Cardiac septum (tissue), 1 donor: ENCODE measurements around the gene CXXC5. TPM values are rescaled to one million over a fixed set of nuclear protein-coding genes. Genes with fewer than 3 reads are reported as not detected.
A peak's percentile ranks its signal among the peaks of the same experiment; 100 is the strongest.

Experiments used
- DNase-seq: peaks from one replicate; pipeline ENCODE4 v3.0.0-alpha.2; 2020; ENCODE audit warnings: low spot score
- intact Hi-C: fragments of 100-400 bp; cut with DNase I; formaldehyde crosslinking; loops from one replicate; pipeline ENCODE4 v1.14.0; 2022
- total RNA-seq: library from RNA; stranded (reverse); fragmentation: NEBNext Ultra II Directional; extraction: Animal tissue kit (Norgen Biotek cat#: 25700); gene quantifications from one replicate; pipeline ENCODE4 v1.2.1, GENCODE V29; 2021
- donor health status: DM: no; HTN: no; CAD: no.

Gene CXXC5
- total RNA-seq, 1 donor from 2014 or later = 49.3 TPM

- DNase-seq = peak; percentile 89
- intact Hi-C loops = no loop called here
Observed at GRCh38 chr5:139660923-139661814, 13.0 kb downstream of the CXXC5 start.

GRCh38 chr5:139662617-139663016 is 14.5 kb downstream of the CXXC5 start:
- intact Hi-C loops = no loop called here

GRCh38 chr5:139663207-139664085 is 15.3 kb downstream of the CXXC5 start:
- DNase-seq = no peak
- intact Hi-C loops = no loop called here

More at GRCh38 chr5:139662617-139663016, 14.5 kb downstream of the CXXC5 start:
- DNase-seq = no peak

GRCh38 chr5:139664086-139664693 is 16.0 kb downstream of the CXXC5 start:
- no peak for DNase-seq
- intact Hi-C loops = no loop called here

- no peak for DNase-seq
Observed at GRCh38 chr5:139664727-139665351, 16.7 kb downstream of the CXXC5 start.

GRCh38 chr5:139665626-139666025 is 17.5 kb downstream of the CXXC5 start:
- DNase-seq = no peak
- intact Hi-C loops = no loop called here

More at GRCh38 chr5:139664727-139665351, 16.7 kb downstream of the CXXC5 start:
- intact Hi-C loops = no loop called here

GRCh38 chr5:139666551-139666950 is 18.4 kb downstream of the CXXC5 start:
- no peak for DNase-seq

GRCh38 chr5:139667001-139667729 is 19.0 kb downstream of the CXXC5 start:
- DNase-seq = no peak
- intact Hi-C loops = no loop called here

More at GRCh38 chr5:139666551-139666950, 18.4 kb downstream of the CXXC5 start:
- intact Hi-C loops = no loop called here

- intact Hi-C loops = no loop called here
Observed at GRCh38 chr5:139667730-139668063, 19.5 kb downstream of the CXXC5 start.

GRCh38 chr5:139668064-139668880 is 20.1 kb downstream of the CXXC5 start:
- no peak for DNase-seq
- intact Hi-C loops = no loop called here

More at GRCh38 chr5:139667730-139668063, 19.5 kb downstream of the CXXC5 start:
- DNase-seq = no peak

- no peak for DNase-seq
Observed at GRCh38 chr5:139668924-139669661, 20.9 kb downstream of the CXXC5 start.

GRCh38 chr5:139669662-139670368 is 21.7 kb downstream of the CXXC5 start:
- DNase-seq = peak; percentile 88
- intact Hi-C loops = no loop called here

More at GRCh38 chr5:139668924-139669661, 20.9 kb downstream of the CXXC5 start:
- intact Hi-C loops = no loop called here

- intact Hi-C loops = no loop called here
- DNase-seq = no peak
Observed at GRCh38 chr5:139670369-139671095, 22.4 kb downstream of the CXXC5 start.

- DNase-seq = no peak
- intact Hi-C loops = no loop called here
Observed at GRCh38 chr5:139671096-139671841, 23.1 kb downstream of the CXXC5 start.

- DNase-seq = no peak
- intact Hi-C loops = no loop called here
Observed at GRCh38 chr5:139675213-139675612, 27.1 kb downstream of the CXXC5 start.
